Stimulated activated CD4-positive, alpha-beta T cell treated with anti-CD3 and anti-CD28 coated beads, Interleukin-15, amount 100 ng/mL, for 1 hour (primary cell): ENCODE data around the gene GZMM.

Experiments used
- DNase-seq, 2 donors: peaks; one replicate each; pipeline ENCODE4 v3.0.0-alpha.2; 2020; ENCODE audit warnings: low read depth in 1 of 2, low spot score in 1 of 2

GZMM gene

GRCh38 chr19:594265-594870, 50.5 kb downstream of the GZMM start:
- DNase-seq, result no peak

DNA sequence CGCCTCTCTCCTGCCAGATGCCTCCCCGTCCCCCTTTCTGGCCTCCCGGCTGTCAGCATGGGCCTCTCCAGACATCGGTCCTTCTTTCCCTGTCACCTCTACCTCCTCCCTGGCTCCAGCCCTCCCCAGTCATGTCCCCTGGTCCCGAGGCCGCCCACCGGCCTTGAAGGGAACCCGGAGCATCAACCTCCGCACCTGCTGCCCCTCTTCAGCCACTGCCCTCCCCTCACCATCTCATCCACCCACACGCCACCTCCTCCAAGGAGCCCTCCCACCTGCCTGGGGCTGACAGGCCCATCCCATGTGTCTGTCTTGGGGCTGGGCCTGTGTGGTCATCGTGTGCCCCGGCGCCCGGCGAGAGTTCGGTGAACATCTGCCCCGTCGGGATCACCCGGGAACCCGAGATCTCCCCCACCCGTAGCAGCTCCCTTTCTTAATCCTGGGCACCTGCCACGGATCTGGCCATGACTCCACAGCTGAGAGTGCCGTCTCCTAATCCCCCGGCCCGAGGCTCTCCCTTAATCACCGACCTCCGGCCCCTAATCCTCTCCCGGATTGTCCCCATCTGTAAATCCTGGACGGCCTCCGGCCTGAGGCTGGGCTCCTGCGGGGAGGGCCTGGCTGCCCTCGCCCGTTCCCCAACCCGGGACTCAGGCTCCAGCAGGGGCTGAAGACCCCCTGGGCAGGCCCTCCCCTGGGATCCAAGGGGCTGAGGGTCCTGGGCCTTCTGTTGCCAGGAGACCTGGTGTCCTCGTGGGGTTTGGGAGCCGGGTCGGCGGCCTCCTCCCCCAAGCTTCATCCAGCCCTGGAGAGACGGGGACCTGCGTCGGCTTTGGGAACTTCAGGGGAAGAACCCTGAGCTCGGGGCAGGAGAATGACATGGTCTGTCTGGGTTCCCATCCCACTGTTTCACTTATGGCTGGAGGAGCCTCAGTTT, 51.7 kb downstream of the GZMM start:
- no peak for DNase-seq

DNA sequence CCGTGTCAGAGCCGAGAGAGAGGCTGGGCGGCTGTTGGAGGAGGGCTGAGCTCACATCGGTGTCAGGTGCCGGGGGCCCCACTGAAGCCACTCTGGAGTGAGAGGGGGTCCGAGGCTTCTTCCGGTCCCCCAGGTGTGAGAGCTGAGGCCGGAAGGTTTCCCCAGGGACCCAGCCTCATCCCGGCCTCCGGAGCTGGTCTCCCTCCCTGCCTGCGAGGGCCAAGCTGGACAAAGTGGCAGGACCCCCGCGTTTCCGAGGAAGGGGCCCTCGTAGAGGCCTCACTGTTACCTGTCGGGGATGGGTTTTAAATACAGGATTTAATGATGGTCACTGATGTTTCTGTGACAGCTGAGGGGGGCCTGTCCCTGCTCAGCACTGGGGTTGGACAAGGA, 52.4 kb downstream of the GZMM start:
- no peak for DNase-seq

GRCh38 chr19:597406-598315, 53.8 kb downstream of the GZMM start:
- DNase-seq, result no peak
